HG02970 (cell line): ENCODE results near the gene PLA2G4B.

Source experiments
- ATAC-seq: cut with Tn5 transposase; IDR thresholded peaks from one replicate; pipeline ENCODE4 v1.9.1; 2021; ENCODE audit warnings: mild to moderate bottlenecking, moderate library complexity, moderate number of reproducible peaks; ENCODE audit not compliant: unreplicated experiment, low FRiP score

The PLA2G4B gene

DNA sequence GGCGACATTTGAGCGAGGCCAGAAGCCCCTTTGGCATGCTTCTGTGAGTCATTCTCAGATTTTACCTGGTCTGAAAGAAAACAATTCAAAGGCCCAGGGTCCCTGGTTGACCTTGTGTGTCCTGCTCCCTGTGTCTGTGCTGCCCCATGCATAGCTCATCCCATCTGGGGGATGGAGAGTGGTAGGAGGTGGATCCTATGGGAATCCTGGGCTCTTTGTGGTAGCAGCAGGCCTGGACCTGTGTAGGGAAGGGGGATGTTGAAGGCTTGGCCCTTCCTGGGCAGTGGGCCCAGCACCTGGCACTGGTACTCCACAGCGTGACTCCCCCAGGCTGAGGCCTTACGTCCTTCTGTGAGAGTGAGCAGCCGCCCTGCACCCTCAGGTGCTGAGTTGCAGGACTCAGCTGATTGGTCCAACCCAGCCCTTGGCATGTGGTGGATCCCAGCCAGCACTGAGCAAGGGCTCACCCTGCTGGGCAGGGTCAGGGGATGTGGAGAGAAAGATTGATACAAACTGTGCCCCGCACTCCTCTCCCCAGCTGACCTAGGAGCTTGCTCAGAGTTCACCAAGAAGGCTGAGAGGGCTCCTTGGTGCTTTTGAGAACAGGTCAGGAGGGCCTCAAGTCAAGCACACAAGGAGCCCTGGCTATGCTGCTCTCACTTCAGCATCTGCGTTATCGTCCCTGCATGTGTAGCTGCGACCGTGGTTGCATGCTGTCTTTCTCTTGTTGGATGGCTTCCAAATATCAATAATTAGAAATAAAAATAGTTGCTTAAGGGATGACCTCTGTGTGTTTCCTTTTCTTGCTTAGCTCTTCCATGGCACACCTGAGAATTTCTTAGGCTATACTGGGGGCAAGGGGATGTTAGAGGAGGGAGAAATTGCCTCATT lies 32.1 kb upstream of the PLA2G4B start:
- ATAC-seq = no peak

DNA sequence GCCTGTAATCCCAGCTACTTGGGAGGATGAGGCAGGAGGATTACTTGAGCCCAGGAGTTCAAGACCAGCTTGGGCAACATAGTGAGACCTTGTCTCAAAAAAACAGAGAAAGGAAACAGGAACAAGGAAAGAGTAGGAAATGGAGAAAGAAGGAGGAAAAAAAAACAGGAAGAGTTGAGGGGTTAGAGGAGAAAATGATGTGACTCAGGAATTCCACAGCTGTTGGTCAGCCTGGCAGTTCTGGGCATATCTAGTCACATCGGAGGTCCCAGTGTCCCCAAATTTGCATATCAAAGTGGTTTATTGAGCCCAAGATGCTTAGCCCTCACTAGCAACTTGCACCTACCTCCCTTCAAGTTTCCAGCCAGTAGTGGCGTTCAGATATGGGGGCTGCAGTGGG lies 29.5 kb upstream of the PLA2G4B start:
- ATAC-seq = no peak

DNA sequence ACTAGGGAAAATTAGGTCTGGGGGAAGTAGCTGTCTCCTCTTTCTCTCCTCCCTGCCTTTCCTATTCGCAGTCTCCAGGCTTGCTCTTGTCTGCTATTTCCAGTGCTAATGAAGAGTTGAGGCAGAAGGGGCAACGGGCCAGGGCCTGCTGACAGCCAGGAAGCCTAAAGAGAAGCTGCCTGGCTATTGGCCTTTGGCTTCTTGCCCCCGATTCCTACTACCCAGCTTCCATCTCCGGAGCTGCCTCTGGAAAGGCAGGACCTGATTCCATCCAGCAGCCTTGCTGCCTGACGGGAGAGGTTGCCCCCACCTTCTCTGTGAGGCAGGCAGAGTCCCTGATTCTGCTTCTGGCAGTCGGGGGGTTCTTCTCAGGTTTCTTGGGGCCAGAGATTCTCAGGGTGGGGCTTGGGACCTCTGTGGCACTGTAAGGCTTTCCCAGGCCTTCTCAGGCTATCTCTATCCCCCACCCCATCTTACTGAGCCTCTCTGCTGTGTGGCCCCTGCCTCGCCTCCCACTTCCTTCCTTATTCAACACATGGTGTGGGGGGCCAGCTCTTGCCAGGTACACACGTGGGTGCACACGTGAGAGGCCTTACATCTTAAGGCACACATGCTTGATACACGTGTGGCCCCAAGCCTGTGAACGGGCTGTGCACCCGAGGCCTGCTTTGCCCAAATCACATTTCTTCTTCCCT lies 29.0 kb upstream of the PLA2G4B start:
- ATAC-seq = no peak

DNA sequence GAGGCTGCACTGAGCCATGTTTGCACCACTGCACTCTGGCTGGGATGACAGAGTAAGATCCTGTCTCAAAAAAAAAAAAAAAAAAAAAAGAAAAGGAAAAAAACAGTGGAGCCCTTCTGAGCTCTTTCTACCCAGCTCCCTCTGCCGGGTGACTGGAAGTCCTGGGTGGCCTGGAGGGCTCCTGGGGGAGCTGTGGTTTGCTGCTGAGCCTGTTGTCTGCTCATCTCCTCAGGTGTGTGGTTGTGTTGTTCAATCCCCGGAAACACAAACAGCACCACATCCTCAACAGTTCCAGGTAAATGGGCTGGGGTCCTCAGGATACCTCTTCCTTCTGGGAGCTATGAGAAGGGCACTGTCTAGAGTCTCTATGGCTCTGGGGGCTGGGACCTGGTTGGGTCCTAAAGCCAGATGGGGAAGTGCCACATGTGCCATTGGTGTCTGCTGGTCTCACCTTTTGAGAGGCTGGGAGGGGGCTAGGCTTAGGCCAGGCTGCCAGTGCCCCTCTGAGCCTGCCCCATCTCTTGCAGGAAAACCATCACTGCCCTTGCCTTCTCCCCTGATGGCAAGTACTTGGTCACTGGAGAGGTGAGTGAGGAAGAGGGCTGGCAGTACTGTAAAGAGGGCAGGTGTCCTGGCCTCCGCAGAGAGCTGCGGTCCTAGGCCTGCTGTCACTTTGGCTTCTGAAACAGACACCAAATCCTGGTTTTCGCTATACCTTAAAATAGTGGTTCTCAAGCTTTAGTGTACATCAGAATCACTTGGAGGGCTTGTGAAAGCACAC lies 27.8 kb upstream of the PLA2G4B start:
- ATAC-seq = no peak

DNA sequence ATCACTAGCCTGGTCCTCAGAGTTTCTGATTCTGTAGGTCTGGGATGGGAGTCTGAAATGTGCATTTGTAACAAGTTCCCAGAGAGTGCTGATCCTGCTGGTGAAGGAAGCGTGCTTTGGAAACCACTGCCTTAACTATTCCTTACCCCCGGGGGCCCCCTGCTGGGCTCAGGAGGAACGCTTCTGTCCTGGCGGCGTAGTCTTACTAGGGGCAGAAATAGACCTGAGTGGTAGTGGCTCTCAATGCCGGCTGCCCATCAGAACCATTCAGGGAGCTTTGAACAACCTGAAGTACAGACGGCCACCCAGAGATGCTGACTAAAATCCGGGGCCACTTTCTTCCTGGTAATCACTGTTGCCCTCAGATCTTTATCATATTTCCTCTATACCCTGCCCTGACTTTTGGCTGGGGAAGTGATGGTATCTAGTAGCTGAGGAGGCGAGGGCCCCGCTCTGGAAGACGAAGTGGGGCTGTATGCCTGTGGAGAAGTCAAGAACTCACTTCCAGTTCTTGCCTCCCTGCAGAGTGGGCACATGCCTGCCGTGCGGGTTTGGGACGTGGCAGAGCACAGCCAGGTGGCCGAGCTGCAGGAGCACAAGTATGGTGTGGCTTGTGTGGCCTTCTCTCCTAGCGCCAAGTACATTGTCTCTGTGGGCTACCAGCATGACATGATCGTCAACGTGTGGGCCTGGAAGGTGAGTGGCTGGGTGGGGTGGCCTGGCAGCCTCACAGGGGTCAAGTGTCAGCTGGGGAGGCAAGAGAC lies 27.0 kb upstream of the PLA2G4B start:
- ATAC-seq = no peak

DNA sequence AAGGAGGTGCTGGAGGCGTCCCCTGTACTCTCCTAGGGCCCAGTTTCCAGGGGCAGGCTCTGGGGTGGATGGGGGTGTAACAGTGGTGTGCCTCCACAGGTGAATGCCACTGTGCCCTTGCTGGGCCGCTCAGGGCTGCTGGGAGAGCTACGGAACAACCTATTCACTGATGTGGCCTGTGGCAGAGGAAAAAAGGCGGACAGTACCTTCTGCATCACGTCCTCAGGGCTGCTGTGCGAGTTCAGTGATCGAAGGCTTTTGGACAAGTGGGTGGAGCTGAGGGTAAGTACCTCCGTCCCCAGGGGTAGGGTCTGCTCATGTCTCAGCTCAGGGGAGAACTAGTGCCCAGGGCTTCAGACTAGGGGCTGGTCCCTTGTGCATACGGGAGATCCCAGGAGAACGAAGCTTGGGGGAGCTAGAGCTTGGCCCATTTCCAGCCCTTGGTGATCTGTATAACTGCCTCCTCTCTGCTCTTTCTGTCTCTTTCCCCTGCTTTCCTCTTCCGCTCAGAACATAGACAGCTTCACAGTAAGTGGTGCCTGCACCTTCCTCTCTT lies 25.7 kb upstream of the PLA2G4B start:
- no peak for ATAC-seq

DNA sequence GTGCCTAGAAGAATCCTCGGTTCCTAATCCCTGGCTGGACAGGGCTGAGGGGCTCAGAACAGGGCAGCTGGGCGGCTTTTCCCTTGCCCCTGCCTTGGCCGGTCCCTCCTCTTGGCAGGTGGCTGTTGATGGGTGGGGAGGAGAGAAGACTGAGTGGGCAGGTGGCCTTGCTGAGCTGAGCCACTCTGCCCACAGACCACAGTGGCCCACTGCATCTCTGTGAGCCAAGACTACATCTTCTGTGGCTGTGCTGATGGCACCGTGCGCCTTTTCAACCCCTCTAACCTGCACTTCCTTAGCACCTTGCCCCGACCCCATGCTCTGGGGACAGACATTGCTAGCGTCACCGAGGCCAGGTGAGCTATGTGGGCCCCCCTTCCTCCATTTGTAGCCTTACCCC lies 25.2 kb upstream of the PLA2G4B start:
- no peak for ATAC-seq

DNA sequence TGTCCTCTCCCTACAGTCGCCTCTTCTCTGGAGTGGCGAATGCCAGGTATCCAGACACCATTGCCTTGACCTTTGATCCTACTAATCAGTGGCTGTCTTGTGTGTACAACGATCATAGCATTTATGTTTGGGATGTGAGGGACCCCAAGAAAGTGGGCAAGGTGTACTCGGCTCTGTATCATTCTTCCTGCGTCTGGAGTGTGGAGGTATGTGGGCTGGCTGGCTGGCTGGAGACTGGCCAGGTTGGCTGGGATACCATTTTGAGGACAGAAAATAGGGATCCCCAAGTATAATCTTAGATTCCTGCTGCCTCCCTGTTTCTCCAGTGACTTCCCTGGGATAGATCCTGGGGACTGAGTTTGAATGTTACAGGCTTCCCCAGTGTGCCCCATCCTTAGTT lies 24.1 kb upstream of the PLA2G4B start:
- no peak for ATAC-seq

DNA sequence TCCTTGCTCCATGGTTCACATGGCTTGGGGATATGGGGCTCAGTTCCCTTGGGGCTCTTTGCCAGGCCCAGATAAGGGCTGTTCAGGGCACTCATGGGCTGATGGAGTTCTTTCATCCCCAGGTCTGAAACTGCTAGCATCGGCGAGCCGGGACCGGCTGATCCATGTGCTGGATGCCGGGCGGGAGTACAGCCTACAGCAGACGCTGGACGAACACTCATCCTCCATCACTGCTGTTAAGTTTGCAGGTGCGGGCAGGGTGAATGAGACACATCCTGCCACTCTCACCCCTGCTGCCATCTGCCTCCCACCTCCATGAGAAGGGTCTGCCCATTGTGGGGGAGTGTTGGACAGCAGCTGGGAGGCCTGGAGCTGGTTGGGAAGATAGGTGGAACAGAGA lies 21.9 kb upstream of the PLA2G4B start:
- no peak for ATAC-seq

DNA sequence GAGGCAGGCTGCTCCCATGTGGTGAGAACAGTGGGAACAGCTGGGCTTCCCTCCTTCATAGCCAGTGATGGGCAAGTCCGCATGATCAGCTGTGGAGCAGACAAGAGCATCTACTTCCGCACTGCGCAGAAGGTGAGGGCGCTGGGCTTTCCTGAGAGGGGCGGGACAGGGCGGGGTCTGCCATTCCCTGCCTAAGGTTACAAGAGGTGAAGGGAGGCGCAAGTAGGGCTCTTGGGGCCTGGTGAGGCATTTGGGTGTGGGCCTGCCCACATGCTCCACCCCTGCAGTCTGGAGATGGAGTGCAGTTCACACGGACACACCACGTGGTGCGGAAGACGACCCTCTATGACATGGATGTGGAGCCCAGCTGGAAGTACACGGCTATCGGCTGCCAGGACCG lies 21.3 kb upstream of the PLA2G4B start:
- no peak for ATAC-seq

DNA sequence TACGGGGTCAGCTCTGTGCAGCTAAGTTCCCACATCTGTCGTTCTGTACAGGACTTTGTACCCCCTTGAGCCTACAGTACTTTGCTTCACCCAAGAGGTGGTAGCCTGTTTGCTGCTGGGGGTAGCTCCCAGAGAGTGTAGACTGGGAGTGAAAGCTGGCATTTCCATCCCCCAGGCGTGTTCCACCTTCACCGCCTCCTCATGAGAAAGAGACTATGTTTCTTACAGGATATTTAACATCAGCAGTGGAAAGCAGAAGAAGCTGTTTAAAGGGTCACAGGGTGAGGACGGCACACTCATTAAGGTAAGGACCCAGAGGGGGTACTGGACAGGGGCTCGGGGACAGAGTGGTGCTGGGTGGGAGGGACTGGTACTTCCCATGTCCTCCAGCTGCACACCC lies 20.9 kb upstream of the PLA2G4B start:
- ATAC-seq = no peak

DNA sequence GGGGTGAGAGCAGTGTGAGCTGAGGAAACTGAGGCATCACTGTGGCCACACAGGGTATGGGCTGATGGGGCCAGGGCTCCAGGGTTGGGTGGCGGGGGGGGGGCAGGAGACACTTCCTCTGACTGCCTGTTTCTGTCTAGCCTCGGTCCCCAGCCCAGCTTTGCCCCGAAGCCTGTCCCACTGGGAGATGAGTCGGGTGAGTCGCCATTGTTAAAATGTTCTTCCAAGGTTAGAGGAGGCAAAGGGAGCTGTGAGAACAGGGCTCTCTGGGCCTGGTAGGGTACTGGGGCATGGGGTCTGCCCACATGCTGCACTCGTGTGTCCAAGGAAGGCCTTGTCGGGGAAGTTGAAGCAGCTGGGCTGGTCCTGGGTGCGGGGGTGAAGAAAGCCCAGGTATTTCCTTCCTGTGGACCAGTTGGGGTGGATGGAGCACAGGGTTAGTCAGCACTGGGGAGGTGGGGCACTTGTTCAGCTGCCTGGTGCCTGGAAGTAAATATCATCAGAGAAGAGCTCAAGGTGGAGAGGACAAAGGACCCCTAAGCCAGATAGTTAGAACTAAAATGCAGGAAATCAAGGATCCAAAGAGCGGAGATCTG lies 19.1 kb upstream of the PLA2G4B start:
- no peak for ATAC-seq

DNA sequence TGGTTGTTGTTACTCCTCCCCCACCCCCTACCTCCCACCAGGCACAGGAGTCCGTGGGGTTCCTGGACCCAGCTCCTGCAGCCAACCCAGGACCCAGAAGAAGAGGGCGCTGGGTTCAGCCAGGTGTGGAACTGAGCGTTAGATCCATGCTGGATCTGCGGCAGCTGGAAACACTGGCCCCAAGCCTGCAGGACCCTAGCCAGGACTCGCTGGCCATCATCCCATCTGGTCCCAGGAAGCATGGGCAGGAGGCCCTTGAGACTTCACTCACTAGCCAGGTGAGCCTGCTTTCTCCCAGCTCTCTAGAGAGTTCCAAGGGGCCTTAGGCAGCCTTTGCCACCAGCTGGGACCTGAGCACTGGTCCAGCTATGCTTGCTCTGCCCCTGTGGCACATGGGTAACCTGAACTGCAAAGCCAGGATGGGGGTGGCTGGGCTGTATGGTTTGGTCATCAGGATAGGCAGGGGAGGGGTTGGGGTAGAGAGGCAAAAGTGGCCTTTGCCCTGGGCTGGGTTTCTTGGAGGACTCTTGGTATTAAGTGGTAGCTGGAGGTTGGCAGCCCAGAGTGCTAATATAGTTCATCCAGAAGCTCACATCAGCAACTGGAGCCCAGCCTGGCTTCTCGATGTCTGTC lies 17.7 kb upstream of the PLA2G4B start:
- no peak for ATAC-seq

DNA sequence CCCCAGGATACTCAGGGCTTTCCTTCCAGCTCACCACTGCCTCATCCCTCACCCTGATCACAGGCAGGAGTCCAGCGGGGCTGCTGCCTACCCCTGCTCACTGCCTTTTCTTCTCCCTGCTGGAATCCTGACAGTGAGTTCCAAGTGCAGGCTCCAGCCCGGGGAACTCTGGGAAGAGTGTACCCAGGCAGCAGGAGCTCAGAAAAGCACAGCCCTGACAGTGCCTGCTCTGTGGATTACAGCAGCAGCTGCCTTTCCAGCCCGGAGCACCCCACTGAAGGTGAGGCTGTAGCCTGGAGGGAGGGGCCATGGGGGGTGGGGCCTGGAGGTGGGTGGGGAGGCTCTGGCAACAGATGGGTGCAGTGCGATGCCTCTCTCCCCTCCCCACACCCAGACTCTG lies 16.8 kb upstream of the PLA2G4B start:
- no peak for ATAC-seq

DNA sequence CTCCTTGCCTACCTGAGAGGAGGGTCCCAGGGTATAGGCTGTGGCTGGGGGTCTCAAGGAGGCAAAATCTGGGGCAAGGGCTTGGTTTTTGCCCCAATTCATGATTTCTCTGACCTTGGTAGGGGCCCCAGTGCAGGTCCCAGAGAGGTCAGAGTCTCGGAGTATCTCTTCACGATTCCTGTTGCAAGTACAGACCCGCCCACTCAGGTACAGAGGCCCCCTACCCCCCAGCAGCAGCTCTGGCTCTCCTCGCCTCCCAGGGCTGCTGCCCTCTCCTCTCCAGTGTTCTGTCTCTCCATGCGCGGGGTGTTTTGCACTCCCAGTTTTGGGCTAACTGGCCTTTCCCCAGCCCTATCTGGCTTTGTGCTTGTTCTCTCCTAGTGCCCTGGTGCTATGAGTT lies 16.2 kb upstream of the PLA2G4B start:
- no peak for ATAC-seq

DNA sequence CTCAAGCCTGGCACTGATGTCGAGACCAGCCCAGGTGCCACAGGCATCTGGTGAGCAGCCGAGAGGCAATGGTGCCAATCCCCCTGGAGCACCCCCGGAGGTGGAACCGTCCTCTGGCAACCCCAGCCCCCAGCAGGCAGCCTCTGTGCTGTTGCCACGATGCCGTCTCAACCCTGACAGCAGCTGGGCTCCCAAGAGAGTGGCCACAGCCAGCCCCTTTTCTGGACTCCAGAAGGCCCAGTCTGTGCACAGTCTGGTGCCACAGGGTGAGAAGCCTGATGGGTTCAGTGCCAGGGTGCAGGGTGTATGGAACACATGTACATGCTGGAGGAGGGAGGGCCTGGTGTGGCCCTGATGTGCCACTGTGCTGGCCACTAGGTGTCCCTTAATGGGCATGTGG lies 15.7 kb upstream of the PLA2G4B start:
- ATAC-seq = no peak

DNA sequence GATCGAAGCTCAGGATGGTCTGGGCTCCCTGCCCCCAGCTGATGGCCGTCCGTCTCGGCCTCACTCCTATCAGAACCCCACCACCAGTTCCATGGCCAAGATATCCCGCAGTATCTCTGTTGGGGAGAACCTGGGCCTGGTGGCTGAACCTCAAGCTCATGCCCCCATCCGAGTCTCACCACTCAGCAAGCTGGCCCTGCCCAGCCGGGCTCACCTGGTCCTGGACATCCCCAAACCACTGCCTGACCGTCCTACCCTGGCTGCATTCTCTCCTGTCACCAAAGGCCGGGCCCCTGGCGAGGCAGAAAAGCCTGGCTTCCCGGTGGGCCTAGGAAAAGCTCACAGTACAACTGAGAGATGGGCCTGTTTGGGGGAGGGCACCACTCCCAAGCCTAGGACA lies 15.1 kb upstream of the PLA2G4B start:
- no peak for ATAC-seq

DNA sequence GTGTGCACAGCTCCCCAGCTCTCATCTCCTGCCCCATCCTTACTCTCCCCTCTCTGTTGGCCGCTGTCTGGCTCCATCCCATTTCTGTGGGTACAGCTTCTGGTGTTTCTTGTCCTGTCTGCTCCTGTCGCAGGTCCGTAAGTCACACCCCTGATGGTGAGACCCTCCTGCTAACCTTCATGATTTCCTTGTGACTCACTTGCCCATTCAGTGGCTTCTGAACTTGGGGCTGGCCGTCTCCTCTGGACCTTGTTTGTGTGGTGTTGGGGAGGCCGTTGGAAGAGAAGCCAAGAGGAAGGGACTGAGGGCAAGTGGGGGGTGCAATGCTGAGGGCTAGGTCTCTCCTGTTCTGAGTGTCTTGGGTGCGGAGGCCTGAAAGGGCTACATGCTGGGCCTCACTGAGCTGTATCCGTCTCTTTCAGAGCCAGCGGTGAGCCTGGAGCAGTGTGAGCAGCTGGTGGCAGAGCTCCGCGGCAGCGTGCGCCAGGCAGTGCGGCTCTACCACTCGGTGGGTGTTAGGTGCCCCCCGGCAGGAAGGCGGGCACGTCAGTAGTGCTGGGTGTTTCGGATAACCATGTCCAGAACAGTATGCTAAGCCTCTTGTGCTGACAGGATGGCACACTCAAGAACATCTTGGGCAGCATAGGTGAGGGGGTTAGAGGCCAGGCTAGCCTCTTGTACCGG lies 14.4 kb upstream of the PLA2G4B start:
- no peak for ATAC-seq

DNA sequence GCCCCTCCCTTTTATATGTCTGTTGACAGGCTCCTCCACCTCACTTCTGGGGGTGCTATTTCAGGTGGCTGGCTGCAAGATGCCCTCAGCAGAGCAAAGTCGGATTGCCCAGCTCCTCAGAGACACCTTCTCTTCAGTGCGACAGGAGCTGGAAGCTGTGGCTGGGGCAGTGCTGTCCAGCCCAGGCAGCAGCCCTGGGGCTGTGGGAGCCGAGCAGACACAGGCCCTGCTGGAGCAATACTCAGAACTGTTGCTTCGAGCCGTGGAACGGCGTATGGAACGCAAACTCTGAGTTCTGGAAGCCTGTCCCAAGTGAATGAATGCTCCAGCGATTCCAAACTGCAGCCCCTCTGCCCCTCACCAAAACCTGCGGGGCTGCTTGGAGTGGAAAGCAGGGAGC lies 13.5 kb upstream of the PLA2G4B start:
- no peak for ATAC-seq
